CD14-positive monocyte (primary cell): Measurements from ENCODE around the gene LRRC1. TPM values are rescaled to one million over a fixed set of nuclear protein-coding genes. Genes with fewer than 3 reads are reported as not detected.

Source experiments
- DNase-seq, 3 donors: peaks; one replicate each; pipeline ENCODE4 v3.0.0-alpha.2; 2011 to 2022
- H2AFZ ChIP-seq: 2 replicates; pipeline ENCODE4 v1.6.0; 2012; ENCODE audit warnings: mild to moderate bottlenecking, low read depth, low read length, inconsistent platforms; ENCODE audit not compliant: insufficient read depth, poor library complexity, severe bottlenecking
- H3K27ac ChIP-seq, 2 donors: 1 replicate in 1 of 2; 2 replicates in 1 of 2; pipeline ENCODE4 v1.5.1; 2012 to 2013; ENCODE audit warnings: low read length in 2 of 2, control low read depth in 1 of 2, inconsistent platforms in 1 of 2, low read depth in 1 of 2, mild to moderate bottlenecking in 1 of 2
- H3K27me3 ChIP-seq, 2 donors: one replicate each; pipeline versions ENCODE4 v1.6.0 to v1.6.1; 2011 to 2013; ENCODE audit warnings: low read length in 2 of 2; ENCODE audit not compliant: control insufficient read depth in 2 of 2, insufficient read depth in 2 of 2
- H3K36me3 ChIP-seq, 2 donors: replicated peaks in 1 of 2; 1 replicate in 1 of 2; 2 replicates in 1 of 2; pipeline versions ENCODE4 v1.5.1 to v1.6.1; 2012 to 2013; ENCODE audit warnings: low read length in 2 of 2, control low read depth in 1 of 2, inconsistent platforms in 1 of 2, mild to moderate bottlenecking in 1 of 2; ENCODE audit not compliant: insufficient read depth in 2 of 2, control insufficient read depth in 1 of 2
- H3K4me1 ChIP-seq, 2 donors: 1 replicate in 1 of 2; 2 replicates in 1 of 2; pipeline versions ENCODE4 v1.5.1 to v1.6.1; 2012 to 2013; ENCODE audit warnings: low read length in 2 of 2, control low read depth in 1 of 2, inconsistent platforms in 1 of 2, mild to moderate bottlenecking in 1 of 2, moderate library complexity in 1 of 2; ENCODE audit not compliant: insufficient read depth in 2 of 2, control insufficient read depth in 1 of 2
- H3K4me2 ChIP-seq: replicated peaks from 2 replicates; pipeline ENCODE3; 2012; ENCODE audit warnings: low read length, moderate library complexity, mild to moderate bottlenecking; ENCODE audit not compliant: poor library complexity, severe bottlenecking; ENCODE audit errors: extremely low read depth
- H3K4me3 ChIP-seq, 3 experiments: fragments of 200-600 bp in 1 of 3; sonication (generic) in 1 of 3; replicated peaks in 1 of 3; 1 replicate in 2 of 3; 2 replicates in 1 of 3; pipeline ENCODE4 v1.5.1; 2011 to 2013; ENCODE audit warnings: low read length in 3 of 3, mild to moderate bottlenecking in 3 of 3, control low read depth in 2 of 3, low read depth in 2 of 3, inconsistent platforms in 1 of 3, moderate library complexity in 1 of 3
- H3K79me2 ChIP-seq: 2 replicates; pipeline ENCODE4 v1.6.0; 2012; ENCODE audit warnings: mild to moderate bottlenecking, control low read depth, inconsistent platforms, low read length, moderate library complexity; ENCODE audit not compliant: insufficient read depth
- H3K9ac ChIP-seq: 2 replicates; pipeline ENCODE4 v1.6.0; 2017; ENCODE audit warnings: low read length, mild to moderate bottlenecking; ENCODE audit not compliant: insufficient read depth, poor library complexity, severe bottlenecking
- H3K9me3 ChIP-seq, 2 donors: replicated peaks in 1 of 2; 1 replicate in 1 of 2; 2 replicates in 1 of 2; pipeline versions ENCODE4 v1.5.1 to v1.6.1; 2012 to 2013; ENCODE audit warnings: low read length in 2 of 2, control low read depth in 1 of 2; ENCODE audit not compliant: control insufficient read depth in 1 of 2, insufficient read depth in 1 of 2
- H4K20me1 ChIP-seq: 2 replicates; pipeline ENCODE4 v1.6.0; 2012; ENCODE audit warnings: mild to moderate bottlenecking, low read length, control low read depth, moderate library complexity; ENCODE audit not compliant: insufficient read depth
- H3K27ac Mint-ChIP-seq, 7 donors: one replicate each; pipeline ENCODE4 v1.8.0; 2020; ENCODE audit warnings: mild to moderate bottlenecking in 7 of 7, mixed read lengths in 7 of 7, moderate library complexity in 6 of 7, inconsistent platforms in 2 of 7
- H3K27me3 Mint-ChIP-seq, 3 donors: one replicate each; pipeline ENCODE4 v1.8.0; 2021 to 2022; ENCODE audit warnings: low read depth in 3 of 3, mild to moderate bottlenecking in 3 of 3, mixed read lengths in 3 of 3, moderate library complexity in 3 of 3, inconsistent platforms in 1 of 3
- H3K36me3 Mint-ChIP-seq, 2 donors: one replicate each; pipeline ENCODE4 v1.8.0; 2020; ENCODE audit warnings: mixed read lengths in 2 of 2, inconsistent platforms in 1 of 2, mild to moderate bottlenecking in 1 of 2
- H3K4me1 Mint-ChIP-seq: one replicate; pipeline ENCODE4 v1.8.0; 2020; ENCODE audit warnings: mild to moderate bottlenecking, mixed read lengths
- H3K4me3 Mint-ChIP-seq, 2 donors: one replicate each; pipeline ENCODE4 v1.8.0; 2020; ENCODE audit warnings: mild to moderate bottlenecking in 2 of 2, mixed read lengths in 2 of 2, moderate library complexity in 1 of 2
- H3K9me3 Mint-ChIP-seq, 7 donors: one replicate each; pipeline ENCODE4 v1.8.0; 2020 to 2022; ENCODE audit warnings: mixed read lengths in 7 of 7, mild to moderate bottlenecking in 6 of 7, moderate library complexity in 6 of 7, inconsistent platforms in 2 of 7
- WGBS: methylation state at CpG from one replicate; pipeline ENCODE4 v1.1.5; 2013; ENCODE audit warnings: missing lambda C conversion rate; ENCODE audit not compliant: insufficient coverage; 5-methylcytosine and 5-hydroxymethylcytosine counted together
- intact Hi-C, 2 donors: fragments of 100-400 bp; cut with micrococcal nuclease; formaldehyde crosslinking; loops; one replicate each; pipeline versions ENCODE4 v1.15.0 to v1.15.1; 2023
- polyA plus RNA-seq, 3 donors: library from polyadenylated mRNA; depleted of rRNA in 1 of 3; unstranded in 2 of 3; stranded (reverse) in 1 of 3; fragments of 300-500 nt in 2 of 3; fragments of >200 nt in 1 of 3; fragmentation: Illumina TruSeq in 2 of 3; gene quantifications; 1 replicate in 2 of 3; 2 replicates in 1 of 3; pipeline ENCODE4 v1.2.3, GENCODE V29; 2012 to 2021
- TF ChIP-seq, protein P1 (sequence below): fragments of 200-600 bp; IDR thresholded peaks from one replicate; pipeline ENCODE4 v1.8.0; 2022; ENCODE audit warnings: antibody characterized with exemption, mild to moderate bottlenecking

Gene LRRC1
- polyA plus RNA-seq, 3 donors: 0.18 to 1.6 (median 0.92) TPM

GRCh38 chr6:53754330-53754729 lies 40.5 kb upstream of the LRRC1 start:
- Histone ChIP-seq H3K4me2 (no peak overlapping the region), H3K27ac (no peak overlapping the region), H3K27me3 (no peaks in the 10 kb centered on the region), H3K36me3 (no peaks in the 10 kb centered on the region), H2AFZ (no peak overlapping the region), H3K79me2 (no peaks in the 10 kb centered on the region), H3K4me3 (no peak overlapping the region), H4K20me1 (no peaks in the 10 kb centered on the region), H3K4me1 (no peaks in the 10 kb centered on the region), H3K9me3 (no peaks in the 10 kb centered on the region), H3K9ac (no peak overlapping the region)
- no peak for DNase-seq
- Mint-ChIP-seq H3K9me3 (peaks cover 0 to 4% (median 0%) of the 10 kb centered on the region in 7 donors), H3K4me3 (no peak overlapping the region), H3K4me1 (peaks cover 4% of the 10 kb centered on the region), H3K27ac (no peak overlapping the region), H3K36me3 (no peaks in the 10 kb centered on the region), H3K27me3 (peaks cover 0 to 2% (median 1%) of the 10 kb centered on the region in 3 donors)
- TF ChIP-seq, protein P1, sequence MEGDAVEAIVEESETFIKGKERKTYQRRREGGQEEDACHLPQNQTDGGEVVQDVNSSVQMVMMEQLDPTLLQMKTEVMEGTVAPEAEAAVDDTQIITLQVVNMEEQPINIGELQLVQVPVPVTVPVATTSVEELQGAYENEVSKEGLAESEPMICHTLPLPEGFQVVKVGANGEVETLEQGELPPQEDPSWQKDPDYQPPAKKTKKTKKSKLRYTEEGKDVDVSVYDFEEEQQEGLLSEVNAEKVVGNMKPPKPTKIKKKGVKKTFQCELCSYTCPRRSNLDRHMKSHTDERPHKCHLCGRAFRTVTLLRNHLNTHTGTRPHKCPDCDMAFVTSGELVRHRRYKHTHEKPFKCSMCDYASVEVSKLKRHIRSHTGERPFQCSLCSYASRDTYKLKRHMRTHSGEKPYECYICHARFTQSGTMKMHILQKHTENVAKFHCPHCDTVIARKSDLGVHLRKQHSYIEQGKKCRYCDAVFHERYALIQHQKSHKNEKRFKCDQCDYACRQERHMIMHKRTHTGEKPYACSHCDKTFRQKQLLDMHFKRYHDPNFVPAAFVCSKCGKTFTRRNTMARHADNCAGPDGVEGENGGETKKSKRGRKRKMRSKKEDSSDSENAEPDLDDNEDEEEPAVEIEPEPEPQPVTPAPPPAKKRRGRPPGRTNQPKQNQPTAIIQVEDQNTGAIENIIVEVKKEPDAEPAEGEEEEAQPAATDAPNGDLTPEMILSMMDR: no peak
- WGBS: 100% methylated on average over 1 of the region's 4 CpGs
- intact Hi-C loops: no loop called here

GRCh38 chr6:53756396-53756795 lies 38.4 kb upstream of the LRRC1 start:
- no peaks in the 10 kb centered on the region for H3K9me3 ChIP-seq
- H3K4me2 ChIP-seq: no peak overlapping the region
- no peaks in the 10 kb centered on the region for H4K20me1 ChIP-seq
- H3K4me3 Mint-ChIP-seq: no peak overlapping the region
- no peaks in the 10 kb centered on the region for H3K36me3 Mint-ChIP-seq
- H3K27me3 ChIP-seq: no peaks in the 10 kb centered on the region
- H3K4me1 ChIP-seq: no peaks in the 10 kb centered on the region
- peaks cover 0 to 2% (median 1%) of the 10 kb centered on the region in 3 donors for H3K27me3 Mint-ChIP-seq
- H3K4me3 ChIP-seq: no peak overlapping the region
- H3K79me2 ChIP-seq: no peaks in the 10 kb centered on the region
- H3K27ac Mint-ChIP-seq: no peak overlapping the region
- no peak overlapping the region for H3K9ac ChIP-seq
- no peaks in the 10 kb centered on the region for H3K36me3 ChIP-seq
- no CpG with 5 or more reads among the region's 3 CpGs for WGBS
- H3K9me3 Mint-ChIP-seq: peaks cover 0 to 4% (median 0%) of the 10 kb centered on the region in 7 donors
- TF ChIP-seq, protein P1: no peak
- H2AFZ ChIP-seq: no peak overlapping the region
- H3K27ac ChIP-seq: no peak overlapping the region
- no peak for DNase-seq
- intact Hi-C loops: no loop called here
- no peaks in the 10 kb centered on the region for H3K4me1 Mint-ChIP-seq
